MM.1S (cell line): Measurements from ENCODE around the gene DDIT3.

Experiments
- CTCF ChIP-seq: fragments of 300-600 bp; sonication (generic); IDR thresholded peaks from 2 replicates; pipeline ENCODE4 v1.5.1; 2016; ENCODE audit warnings: antibody characterized with exemption, low read length, mixed read lengths
- EZH2 ChIP-seq: fragments of 300-600 bp; sonication (generic); optimal IDR thresholded peaks from 2 replicates; pipeline ENCODE3; 2017; ENCODE audit warnings: low read depth, mild to moderate bottlenecking, antibody characterized with exemption, low read length, mixed read lengths

DNA sequence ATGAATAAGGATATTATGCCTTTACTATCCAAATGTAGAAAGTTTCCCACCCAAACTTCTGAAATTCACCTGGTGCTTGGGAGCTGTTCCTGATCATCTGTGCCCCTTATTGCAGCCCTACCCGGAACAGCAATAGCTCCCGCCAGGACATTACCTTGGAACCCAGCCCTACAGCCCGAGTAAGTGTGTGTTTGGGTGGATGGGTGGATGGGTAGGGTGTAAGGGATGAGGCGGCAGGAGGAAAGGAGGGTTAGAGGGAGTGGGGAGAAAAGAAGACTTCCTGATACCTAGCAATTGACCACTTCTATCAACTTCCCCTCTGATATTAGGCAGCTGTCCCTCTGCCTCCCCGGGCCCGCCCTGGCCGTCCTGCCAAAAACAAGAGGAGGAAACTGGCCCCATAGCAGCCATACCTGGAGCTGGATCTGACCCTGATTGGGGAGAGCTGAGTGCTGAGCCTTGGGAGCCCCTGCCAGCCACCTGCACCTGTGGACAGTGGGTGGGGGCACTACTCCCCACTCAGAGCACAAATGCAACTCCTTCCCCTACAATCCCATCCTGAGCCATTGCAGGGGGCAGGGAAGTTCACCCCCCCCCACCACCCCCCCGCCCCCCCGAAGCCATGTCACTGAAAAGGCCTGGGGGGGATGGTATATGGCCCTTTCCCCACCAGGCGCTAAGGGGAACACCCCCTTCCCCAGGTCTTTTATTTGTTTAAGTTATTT, 8.7 kb upstream of the DDIT3 start:
- TF ChIP-seq CTCF (no peak), EZH2 (no peak)
